ENCODE data around the gene CASTOR1.

The CASTOR1 gene

GRCh38 chr22:30241576-30242371 is 47.5 kb downstream of the CASTOR1 start:
- DNase-seq, result no peak

GRCh38 chr22:30240541-30241417 is 48.5 kb downstream of the CASTOR1 start:
- no peak for DNase-seq

GRCh38 chr22:30239488-30240405 is 49.6 kb downstream of the CASTOR1 start:
- no peak for DNase-seq

GRCh38 chr22:30238661-30239487 is 50.4 kb downstream of the CASTOR1 start:
- DNase-seq, result no peak

- no peak for DNase-seq
These were observed 51.2 kb downstream of the CASTOR1 start for GRCh38 chr22:30238136-30238535.

- no peak for DNase-seq
These were observed 52.4 kb downstream of the CASTOR1 start for GRCh38 chr22:30236875-30237274.

- no peak for DNase-seq
These were observed 53.6 kb downstream of the CASTOR1 start for GRCh38 chr22:30235687-30236170.

All from hematopoietic multipotent progenitor cell treated with erythropoietin and hydrocortisone succinate and interleukin-3 and kit ligand, for 8 days (in vitro differentiated cells).